HEK293 (cell line): ENCODE measurements around the gene MAP2.

Source experiments
- CTCF ChIP-seq: fragments of 450-650 bp; formaldehyde crosslinking; IDR thresholded peaks from 2 replicates; pipeline ENCODE4 v1.5.1; 2016; ENCODE audit warnings: missing biosample characterization, missing genetic modification characterization
- ELK4 ChIP-seq: IDR thresholded peaks from 2 replicates; pipeline ENCODE4 v1.6.1; 2011; ENCODE audit warnings: mild to moderate bottlenecking, low read depth, low read length, borderline replicate concordance
- KLF10 ChIP-seq: fragments of 450-650 bp; IDR thresholded peaks from 2 replicates; pipeline ENCODE4 v1.5.1; 2018; ENCODE audit warnings: missing biosample characterization, mild to moderate bottlenecking, missing genetic modification characterization
- PRDM2 ChIP-seq: fragments of 450-650 bp; formaldehyde crosslinking; IDR thresholded peaks from 2 replicates; pipeline ENCODE4 v1.5.1; 2016; ENCODE audit warnings: missing biosample characterization, missing genetic modification characterization, borderline replicate concordance
- SCRT1 ChIP-seq: fragments of 450-650 bp; formaldehyde crosslinking; IDR thresholded peaks from 2 replicates; pipeline ENCODE4 v1.5.1; 2016; ENCODE audit warnings: missing biosample characterization, missing genetic modification characterization, borderline replicate concordance
- TCF7L2 ChIP-seq: IDR thresholded peaks from 2 replicates; pipeline ENCODE4 v1.6.1; 2011; ENCODE audit warnings: low read depth, mild to moderate bottlenecking, inconsistent platforms, low read length, moderate library complexity, borderline replicate concordance
- TRIM28 ChIP-seq: IDR thresholded peaks from 2 replicates; pipeline ENCODE4 v1.6.1; 2011; ENCODE audit warnings: low read length, control low read depth, borderline replicate concordance
- ZNF24 ChIP-seq: fragments of 450-650 bp; formaldehyde crosslinking; IDR thresholded peaks from 2 replicates; pipeline ENCODE4 v1.5.1; 2016; ENCODE audit warnings: missing biosample characterization, missing genetic modification characterization
- ZNF292 ChIP-seq: fragments of 450-650 bp; formaldehyde crosslinking; IDR thresholded peaks from 2 replicates; pipeline ENCODE4 v1.5.1; 2016; ENCODE audit warnings: low read depth, missing biosample characterization, missing genetic modification characterization, borderline replicate concordance
- ZNF324 ChIP-seq: fragments of 450-650 bp; formaldehyde crosslinking; IDR thresholded peaks from 2 replicates; pipeline ENCODE4 v1.5.1; 2016; ENCODE audit warnings: missing biosample characterization, missing genetic modification characterization

GRCh38 chr2:209382775-209383174 is 41.1 kb upstream of the MAP2 start:
- TF ChIP-seq KLF10 (tag by site-specific recombination) = no peak
- TF ChIP-seq TRIM28 = no peak
- TF ChIP-seq CTCF (tag by site-specific recombination) = no peak
- TF ChIP-seq SCRT1 (tag by site-specific recombination) = no peak
- no peak for TF ChIP-seq ELK4
- no peak for TF ChIP-seq TCF7L2
- no peak for TF ChIP-seq ZNF292 (tag by site-specific recombination)
- TF ChIP-seq ZNF324 (tag by site-specific recombination) = no peak
- TF ChIP-seq PRDM2 (tag by site-specific recombination) = no peak
- no peak for TF ChIP-seq ZNF24 (tag by site-specific recombination)
